HL-60/S4 treated with retinoic acid at 250 ng/mL for 4 days and 3 days (cell line): Measurements from ENCODE around the gene SRPK2.

Source experiments
- in situ Hi-C: fragments of 300-500 bp; cut with MboI; formaldehyde crosslinking; loops from 2 replicates; pipeline ENCODE4 v1.7.0; 2022; ENCODE audit warnings: low sequenced_read_pairs

The SRPK2 gene

DNA sequence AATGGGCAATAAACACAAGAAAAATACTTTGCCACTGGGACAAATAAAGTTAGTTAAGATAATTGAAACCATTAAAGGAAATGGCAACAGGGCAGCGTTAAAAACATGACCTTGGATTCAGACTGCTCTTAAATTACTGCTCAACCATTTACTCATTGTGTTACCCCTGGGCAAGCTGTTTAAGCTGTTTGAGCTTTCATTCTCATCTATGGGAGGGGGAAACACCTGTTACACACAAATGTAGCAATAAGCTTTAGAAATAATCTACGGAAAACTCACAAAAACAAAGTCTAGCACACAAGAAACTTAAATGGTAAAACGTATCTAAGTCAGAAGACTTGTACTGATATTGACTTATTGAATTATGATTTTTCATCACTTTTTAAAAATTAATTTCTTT lies 237.6 kb downstream of the SRPK2 start:
- in situ Hi-C loops, result no loop called here

DNA sequence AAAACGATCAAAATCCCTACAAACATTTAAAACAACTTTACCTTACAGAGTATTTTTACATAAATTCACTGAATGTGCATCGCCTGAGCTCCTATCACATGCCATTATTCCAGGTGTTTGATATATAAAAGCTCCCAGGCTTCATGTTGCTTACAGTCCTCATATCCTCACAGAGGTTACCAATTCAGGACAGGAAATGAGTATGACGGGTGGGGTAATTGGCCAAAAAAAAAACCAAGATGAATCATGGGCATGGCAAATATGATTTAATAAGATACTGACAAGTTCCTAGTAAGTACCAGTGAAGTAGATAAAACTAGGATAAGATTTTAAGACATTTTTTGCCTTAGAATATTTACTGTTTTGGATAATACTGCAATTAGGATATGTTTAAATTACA lies 238.9 kb downstream of the SRPK2 start:
- in situ Hi-C loops, result loop anchor here (25.0 kb wide), 1 partner anchor 337 kb away; no protein-coding TSS in a partner anchor

- in situ Hi-C loops, result loop anchor here (25.0 kb wide), 1 partner anchor 346 kb away; no protein-coding TSS in a partner anchor
Measured at GRCh38 chr7:105141068-105141467, 247.7 kb downstream of the SRPK2 start.

GRCh38 chr7:105139381-105139780 lies 249.3 kb downstream of the SRPK2 start:
- in situ Hi-C loops, result loop anchor here (25.0 kb wide), 1 partner anchor 348 kb away; no protein-coding TSS in a partner anchor

DNA sequence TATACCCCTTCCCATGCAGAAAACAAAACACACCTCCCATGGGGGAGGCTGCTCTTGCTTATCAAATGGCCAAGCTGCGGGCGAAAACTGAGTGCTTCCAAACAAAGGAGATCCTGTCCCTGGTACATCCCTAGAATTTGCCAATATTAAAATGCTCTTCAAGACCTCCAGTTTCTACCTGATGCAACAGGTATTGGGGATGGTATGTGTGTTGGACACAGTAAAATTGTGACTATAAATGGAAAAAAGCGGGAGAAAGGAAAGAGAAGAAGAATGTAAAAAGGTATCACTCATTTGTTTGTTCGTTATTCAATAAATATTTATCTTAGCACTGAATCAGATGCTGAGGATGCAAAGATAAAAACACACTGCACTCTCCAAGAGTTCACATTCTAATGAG lies 250.8 kb downstream of the SRPK2 start:
- in situ Hi-C loops, result loop anchor here (25.0 kb wide), 1 partner anchor 349 kb away; no protein-coding TSS in a partner anchor

DNA sequence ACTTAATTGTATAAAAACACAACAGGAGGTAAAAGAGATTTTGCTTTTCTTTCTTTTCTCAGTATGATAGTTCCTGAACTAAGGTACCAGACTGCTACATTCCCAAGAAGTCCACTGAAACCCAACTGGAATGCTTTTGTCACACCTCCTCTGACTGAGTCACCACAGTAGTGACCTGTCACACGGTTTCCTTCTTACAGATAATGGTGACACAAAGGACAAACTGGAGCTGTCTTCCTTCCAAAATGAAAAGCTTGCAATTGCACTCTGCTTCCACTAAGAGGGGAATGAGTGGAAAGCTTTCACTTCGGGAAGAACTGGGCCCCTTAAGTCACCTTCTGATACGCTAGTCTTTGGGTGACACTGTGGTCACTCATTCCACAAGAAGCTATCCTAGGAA lies 252.5 kb downstream of the SRPK2 start:
- in situ Hi-C loops, result loop anchor here (25.0 kb wide), 1 partner anchor 351 kb away; no protein-coding TSS in a partner anchor

GRCh38 chr7:105133986-105134655 lies 254.6 kb downstream of the SRPK2 start:
- in situ Hi-C loops, result loop anchor here (25.0 kb wide), 1 partner anchor 353 kb away; no protein-coding TSS in a partner anchor

- in situ Hi-C loops, result loop anchor here (25.0 kb wide), 1 partner anchor 354 kb away; no protein-coding TSS in a partner anchor
Measured at GRCh38 chr7:105133358-105133757, 255.4 kb downstream of the SRPK2 start.

DNA sequence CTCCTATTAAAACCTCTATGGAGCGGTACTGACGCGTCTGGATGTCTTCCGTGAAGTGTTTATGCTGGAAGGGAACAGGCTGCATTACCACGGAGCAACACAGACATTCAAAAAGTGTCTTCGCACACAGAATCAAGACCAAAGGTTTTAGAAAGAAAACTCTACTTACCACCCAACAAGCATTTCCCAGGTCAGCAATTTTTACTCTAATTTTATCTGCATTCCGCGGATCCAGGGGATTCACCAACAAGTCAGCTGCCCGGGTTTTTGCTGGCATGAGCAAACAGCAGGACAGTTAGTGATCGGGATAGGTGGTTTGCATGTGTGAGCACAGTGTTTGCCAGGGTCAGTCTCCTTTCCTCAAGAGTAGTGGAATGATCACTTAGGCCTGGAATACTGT lies 255.9 kb downstream of the SRPK2 start:
- in situ Hi-C loops, result loop anchor here (25.0 kb wide), 1 partner anchor 354 kb away; no protein-coding TSS in a partner anchor

DNA sequence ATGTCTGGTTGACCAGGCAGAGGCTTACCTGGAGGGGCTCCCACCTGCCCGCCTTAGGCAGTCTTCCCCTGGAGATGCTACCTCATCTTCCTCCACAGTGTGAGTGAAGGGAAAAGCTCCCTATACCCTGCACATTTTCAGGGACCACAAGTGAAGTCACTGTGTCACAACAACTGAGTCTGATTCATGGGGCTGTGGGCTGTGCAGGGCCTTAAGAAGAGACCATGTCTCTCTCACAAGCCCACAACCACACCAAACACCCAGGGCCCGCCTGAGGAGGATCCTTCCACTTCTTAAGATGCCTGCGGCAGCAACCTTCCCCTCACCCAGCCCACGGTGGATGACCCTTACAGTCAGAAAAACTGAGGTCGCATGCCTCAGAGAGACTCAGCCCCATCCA lies 256.4 kb downstream of the SRPK2 start:
- in situ Hi-C loops, result loop anchor here (25.0 kb wide), 1 partner anchor 355 kb away; no protein-coding TSS in a partner anchor

- in situ Hi-C loops, result loop anchor here (25.0 kb wide), 1 partner anchor 355 kb away; no protein-coding TSS in a partner anchor
Measured at GRCh38 chr7:105131890-105132289, 256.8 kb downstream of the SRPK2 start.

GRCh38 chr7:105131033-105131656 lies 257.6 kb downstream of the SRPK2 start:
- in situ Hi-C loops, result loop anchor here (25.0 kb wide), 1 partner anchor 356 kb away; no protein-coding TSS in a partner anchor

GRCh38 chr7:105130580-105130979 lies 258.1 kb downstream of the SRPK2 start:
- in situ Hi-C loops, result loop anchor here (25.0 kb wide), 1 partner anchor 357 kb away; no protein-coding TSS in a partner anchor

- in situ Hi-C loops, result loop anchor here (25.0 kb wide), 1 partner anchor 357 kb away; no protein-coding TSS in a partner anchor
Measured at GRCh38 chr7:105130048-105130447, 258.7 kb downstream of the SRPK2 start.

DNA sequence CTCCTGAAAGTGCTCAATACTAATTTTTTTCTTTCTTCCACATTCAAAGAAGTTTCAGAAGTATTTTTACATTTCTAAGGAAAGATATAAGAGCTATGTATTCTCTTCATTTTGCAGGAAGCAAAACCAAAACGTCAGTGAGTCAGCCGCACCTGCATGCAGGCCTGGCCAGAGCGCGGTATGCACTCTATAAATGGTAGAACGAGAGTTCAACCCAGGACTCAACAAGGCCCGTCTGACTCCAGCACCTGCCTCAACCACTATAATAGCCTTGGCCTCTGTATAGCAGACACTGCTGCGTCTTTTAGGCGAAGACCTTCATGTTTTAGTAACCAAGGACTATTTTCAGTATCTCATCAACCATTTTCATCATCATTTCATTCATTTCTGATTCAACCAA lies 261.5 kb downstream of the SRPK2 start:
- in situ Hi-C loops, result loop anchor here (25.0 kb wide), 1 partner anchor 360 kb away; no protein-coding TSS in a partner anchor

GRCh38 chr7:105126436-105126975 lies 262.2 kb downstream of the SRPK2 start:
- in situ Hi-C loops, result loop anchor here (25.0 kb wide), 1 partner anchor 361 kb away; no protein-coding TSS in a partner anchor

DNA sequence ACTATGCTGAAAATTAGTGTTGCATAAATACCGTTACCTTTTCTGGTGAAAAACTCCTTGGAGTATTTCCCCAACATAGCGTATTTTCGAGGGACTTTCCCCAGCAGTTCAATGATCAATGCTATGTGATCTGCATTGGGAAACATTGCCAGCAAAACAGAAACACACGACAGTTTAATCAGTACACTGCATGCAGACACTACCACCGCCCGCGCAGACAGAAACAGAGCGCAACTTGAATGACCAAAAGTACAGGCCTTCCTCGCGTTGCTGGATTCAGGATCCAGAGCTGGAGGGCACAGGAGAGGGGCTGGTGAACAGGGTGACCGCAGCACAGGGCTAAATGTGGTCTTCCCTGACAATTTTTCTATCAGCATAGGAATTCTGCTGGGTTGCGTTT lies 263.0 kb downstream of the SRPK2 start:
- in situ Hi-C loops, result loop anchor here (25.0 kb wide), 1 partner anchor 362 kb away; no protein-coding TSS in a partner anchor

- in situ Hi-C loops, result no loop called here
Measured at GRCh38 chr7:105122619-105123018, 266.1 kb downstream of the SRPK2 start.

DNA sequence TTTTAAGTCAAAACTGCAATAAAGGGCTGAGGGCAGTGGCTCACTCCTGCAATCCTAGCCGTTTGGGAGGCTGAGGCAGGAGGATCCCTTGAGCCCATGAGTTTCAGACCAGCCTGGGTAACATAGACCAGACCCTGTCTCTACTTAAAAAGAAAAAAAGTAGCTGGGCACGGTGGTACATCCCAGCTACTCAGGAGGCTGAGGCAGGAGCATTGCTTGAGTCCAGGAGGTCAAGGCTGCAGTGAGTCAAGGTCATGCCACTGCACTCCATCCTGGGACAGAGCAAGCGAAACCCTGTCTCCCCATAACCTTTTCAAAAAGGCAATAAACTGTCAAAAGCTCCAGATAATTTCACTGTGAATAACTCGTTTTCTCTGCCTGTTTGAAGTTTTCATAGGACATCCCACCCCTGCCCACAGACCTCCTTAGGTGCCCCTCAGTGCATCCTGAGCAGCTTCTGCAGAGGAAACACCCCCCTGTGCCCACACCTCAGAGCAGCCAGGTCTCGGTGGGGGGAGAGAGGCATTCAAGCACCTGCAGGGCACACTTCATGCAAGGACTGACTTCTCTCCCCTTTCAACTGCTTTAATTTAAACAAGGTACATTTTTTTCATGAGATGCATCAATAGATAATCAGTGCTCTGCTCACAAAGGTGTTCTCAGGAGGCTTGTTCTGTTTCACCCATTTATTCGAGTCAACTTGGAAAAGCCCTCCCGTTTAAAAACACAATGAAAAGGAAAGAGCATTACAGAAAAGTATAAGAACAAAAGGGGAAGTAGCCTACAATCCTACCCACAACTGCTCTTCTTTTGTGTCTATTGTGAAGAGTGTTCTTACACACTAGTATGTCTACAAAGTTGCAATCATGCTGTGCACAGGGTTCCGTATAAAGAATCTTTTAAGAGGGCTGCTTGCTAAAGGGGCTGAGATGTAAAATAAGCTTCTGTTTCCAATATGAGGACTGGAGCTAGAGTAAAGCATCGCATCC lies 269.8 kb downstream of the SRPK2 start:
- in situ Hi-C loops, result no loop called here
